ENCODE measurements around the gene SCG2. TPM values are rescaled to one million over a fixed set of nuclear protein-coding genes. Genes with fewer than 3 reads are reported as not detected.

The SCG2 gene
- total RNA-seq, 3 donors from 2014 or later: 3.5 to 11.5 (median 4.2) TPM

GRCh38 chr2:223601018-223601417 lies 1.1 kb downstream of the SCG2 start:
- no peak for ATAC-seq
- intact Hi-C loops (cut with DNase I, micrococcal nuclease): no loop called here
- H3K4me3 ChIP-seq: no peak overlapping the region

GRCh38 chr2:223599640-223600380 lies 2.4 kb downstream of the SCG2 start:
- no peaks in the 10 kb centered on the region for H3K9me3 ChIP-seq
- TF ChIP-seq CTCF (IDR thresholded peaks at IDR 0.05): no peak
- ATAC-seq: no peak
- H3K4me3 ChIP-seq: no peak overlapping the region
- no peak for DNase-seq
- H3K4me1 ChIP-seq (ENCODE audit: low read depth): peaks cover 2% of the 10 kb centered on the region
- intact Hi-C loops (cut with DNase I, micrococcal nuclease): no loop called here
- H3K36me3 ChIP-seq (ENCODE audit: low read depth): no peaks in the 10 kb centered on the region

More at GRCh38 chr2:223601018-223601417, 1.1 kb downstream of the SCG2 start:
- DNase-seq: no peak
- no peaks in the 10 kb centered on the region for H3K9me3 ChIP-seq
- H3K4me1 ChIP-seq (ENCODE audit: low read depth): peaks cover 2% of the 10 kb centered on the region
- no peak for TF ChIP-seq CTCF (IDR thresholded peaks at IDR 0.05)
- H3K36me3 ChIP-seq (ENCODE audit: low read depth): no peaks in the 10 kb centered on the region

GRCh38 chr2:223598994-223599639 lies 3.0 kb downstream of the SCG2 start:
- Histone ChIP-seq H3K4me1 (ENCODE audit: low read depth) (peaks cover 2% of the 10 kb centered on the region), H3K9me3 (no peaks in the 10 kb centered on the region), H3K36me3 (ENCODE audit: low read depth) (no peaks in the 10 kb centered on the region), H3K4me3 (no peak overlapping the region)
- intact Hi-C loops (cut with DNase I, micrococcal nuclease): no loop called here
- DNase-seq: no peak
- TF ChIP-seq CTCF (IDR thresholded peaks at IDR 0.05): no peak
- ATAC-seq: no peak

GRCh38 chr2:223597076-223597475 lies 5.1 kb downstream of the SCG2 start:
- no peak for TF ChIP-seq CTCF (IDR thresholded peaks at IDR 0.05)
- H3K4me1 ChIP-seq (ENCODE audit: low read depth): peaks cover 1% of the 10 kb centered on the region
- H3K4me3 ChIP-seq: no peak overlapping the region
- H3K36me3 ChIP-seq (ENCODE audit: low read depth): no peaks in the 10 kb centered on the region
- intact Hi-C loops (cut with DNase I, micrococcal nuclease): no loop called here
- no peak for DNase-seq
- ATAC-seq: no peak
- no peaks in the 10 kb centered on the region for H3K9me3 ChIP-seq

GRCh38 chr2:223596208-223596607 lies 6.0 kb downstream of the SCG2 start:
- Histone ChIP-seq H3K9me3 (no peaks in the 10 kb centered on the region), H3K4me1 (ENCODE audit: low read depth) (no peaks in the 10 kb centered on the region), H3K36me3 (ENCODE audit: low read depth) (no peaks in the 10 kb centered on the region), H3K4me3 (no peak overlapping the region)
- TF ChIP-seq CTCF (IDR thresholded peaks at IDR 0.05): no peak
- intact Hi-C loops (cut with DNase I, micrococcal nuclease): no loop called here
- ATAC-seq (no peak), DNase-seq (no peak)
